NAMALWA (cell line): ENCODE results near the gene TDO2.
A peak's percentile ranks its signal among the peaks of the same experiment; 100 is the strongest.
"Not testable (repeated sequence)": the region's sequence is repeated elsewhere in the genome, so short reads cannot be mapped to it uniquely, and the experiment has no call there.

ENCODE experiments used
- DNase-seq: peaks from one replicate; pipeline ENCODE4 v3.0.0-alpha.2; 2015; ENCODE audit warnings: low spot score

Gene TDO2

DNA sequence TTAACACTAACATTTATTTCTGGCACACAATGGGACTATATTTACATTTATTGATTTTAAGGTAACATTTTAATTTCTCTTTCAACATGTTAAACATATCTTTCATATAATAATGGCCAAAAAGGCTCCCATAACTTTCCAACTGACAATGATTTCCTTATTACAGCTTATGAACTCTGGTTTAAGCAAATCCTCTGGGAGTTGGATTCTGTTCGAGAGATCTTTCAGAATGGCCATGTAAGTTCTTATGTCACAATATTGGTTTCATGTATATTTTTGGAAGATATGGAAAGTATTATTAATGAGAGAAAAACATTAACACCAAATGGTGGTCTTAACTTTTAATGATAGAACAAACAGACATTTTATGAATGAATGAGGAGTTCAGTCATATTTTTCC lies 4.1 kb downstream of the TDO2 start:
- DNase-seq, result no peak

DNA sequence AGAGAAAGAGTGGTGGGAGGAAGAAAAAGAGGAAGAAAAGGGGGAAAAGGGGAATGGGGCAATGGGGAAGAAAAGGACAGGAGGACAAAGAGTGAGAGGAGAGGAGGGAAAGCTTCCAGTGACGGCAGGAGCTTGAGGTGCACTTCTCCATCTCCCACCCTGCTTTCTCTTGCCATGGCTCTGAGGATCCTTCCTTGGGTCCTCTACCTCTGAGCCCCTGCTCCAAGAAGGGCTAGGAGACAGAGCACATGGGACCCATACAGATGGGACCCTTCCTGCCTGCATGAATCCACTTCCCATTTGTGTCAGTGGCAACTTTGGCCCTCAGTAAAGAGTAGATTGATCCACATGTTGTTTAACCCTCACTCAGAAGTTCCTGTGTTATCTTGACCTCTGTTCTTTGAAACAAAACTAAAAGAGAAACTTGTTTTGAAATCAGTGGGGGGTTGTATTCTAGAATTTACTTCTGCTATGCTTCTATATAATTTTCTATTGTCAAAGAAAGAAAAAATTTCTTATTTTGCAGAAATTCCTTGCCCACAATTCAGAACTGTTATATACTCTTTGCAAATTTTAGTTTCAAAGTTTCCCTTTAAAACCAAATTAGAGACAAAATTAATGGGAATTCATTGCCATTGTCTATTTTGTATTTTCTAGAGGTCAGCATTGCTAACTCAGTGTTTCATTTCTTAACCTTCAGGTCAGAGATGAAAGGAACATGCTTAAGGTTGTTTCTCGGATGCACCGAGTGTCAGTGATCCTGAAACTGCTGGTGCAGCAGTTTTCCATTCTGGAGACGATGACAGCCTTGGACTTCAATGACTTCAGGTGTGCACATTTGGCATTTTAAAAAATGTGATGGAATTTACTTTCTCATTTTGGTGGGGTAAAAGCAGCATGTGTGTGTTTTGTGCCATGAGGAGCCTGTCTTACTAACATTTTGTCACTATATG lies 5.0 kb downstream of the TDO2 start:
- DNase-seq, result no peak

DNA sequence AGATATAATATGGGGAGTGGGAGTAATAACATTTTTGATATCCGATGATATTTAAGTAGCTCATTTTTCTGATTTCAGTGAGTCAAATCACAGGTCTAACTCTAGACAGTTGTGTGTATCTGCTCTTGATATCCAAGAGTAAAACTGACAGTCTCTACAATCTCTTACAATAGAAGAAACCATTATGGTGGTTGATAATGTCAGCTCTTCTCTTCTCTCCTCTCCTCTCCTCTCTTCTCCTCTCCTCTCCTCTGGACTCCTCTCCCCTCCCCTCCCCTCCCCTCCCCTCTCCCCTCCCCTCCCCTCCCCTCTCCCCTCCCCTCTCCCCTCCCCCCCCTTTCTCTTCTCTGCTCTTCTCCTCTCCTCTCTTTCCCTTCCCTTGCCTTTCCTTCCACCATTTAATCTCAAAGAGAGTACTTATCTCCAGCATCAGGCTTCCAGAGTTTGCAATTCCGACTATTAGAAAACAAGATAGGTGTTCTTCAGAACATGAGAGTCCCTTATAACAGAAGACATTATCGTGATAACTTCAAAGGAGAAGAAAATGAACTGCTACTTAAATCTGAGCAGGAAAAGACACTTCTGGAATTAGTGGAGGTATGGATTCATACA lies 6.2 kb downstream of the TDO2 start:
- DNase-seq, result no peak

DNA sequence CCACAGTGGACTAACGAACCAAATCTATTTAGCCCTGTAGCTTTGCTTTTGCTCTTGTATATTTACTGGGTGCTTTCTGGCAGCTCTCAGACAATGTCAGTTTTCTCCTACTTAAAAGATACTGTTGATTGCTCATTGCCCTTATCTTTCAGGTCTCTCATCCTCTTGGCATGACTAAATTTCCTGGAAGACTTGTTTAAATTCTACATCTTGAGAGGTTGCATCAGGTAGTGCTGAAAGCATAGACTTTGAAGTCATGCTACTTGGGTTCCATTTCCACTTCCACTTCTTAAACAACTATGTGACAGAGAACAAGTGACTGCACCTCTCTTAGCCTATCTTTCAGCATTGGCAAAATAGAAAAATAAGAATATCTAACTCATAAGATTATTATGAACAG lies 8.4 kb downstream of the TDO2 start:
- DNase-seq, result no peak

DNA sequence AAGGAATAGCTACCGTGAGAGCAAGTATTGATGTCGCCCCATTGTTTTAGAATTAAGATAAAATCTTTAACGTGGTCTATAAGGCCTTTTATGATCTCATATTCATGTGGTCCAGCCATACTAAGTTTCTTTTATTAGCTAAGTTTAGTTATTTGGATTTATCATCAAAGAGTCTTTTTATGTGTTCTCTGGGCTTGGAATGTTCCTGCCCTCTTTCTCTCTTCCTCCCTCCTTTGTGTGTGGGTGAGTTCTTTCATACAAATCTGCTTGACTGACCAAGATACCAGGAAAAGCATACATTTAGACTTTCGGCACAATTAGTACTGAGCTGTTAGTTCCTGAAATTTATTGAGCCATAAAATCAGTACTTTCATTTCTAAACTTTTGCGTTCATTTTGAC lies 11.3 kb downstream of the TDO2 start:
- no peak for DNase-seq

DNA sequence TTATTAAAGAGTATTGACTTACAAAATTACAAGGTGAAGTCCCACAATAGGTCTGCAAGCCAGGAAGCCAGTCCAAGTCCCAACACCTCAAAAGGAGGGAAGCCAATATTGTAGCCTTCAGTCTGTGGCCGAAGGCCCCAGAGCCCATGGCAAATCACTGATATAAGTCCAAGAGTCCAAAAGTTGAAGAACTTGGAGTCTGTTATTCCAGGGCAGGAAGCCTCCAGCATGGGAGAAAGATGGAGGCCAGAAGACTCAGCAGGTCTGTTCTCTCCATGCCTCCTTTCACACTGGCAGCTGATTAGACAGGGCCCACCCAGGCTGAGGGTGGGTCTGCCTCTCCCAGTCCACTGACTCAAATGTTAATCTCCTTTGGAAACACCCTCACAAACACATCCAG lies 18.1 kb downstream of the TDO2 start:
- DNase-seq, result no peak

DNA sequence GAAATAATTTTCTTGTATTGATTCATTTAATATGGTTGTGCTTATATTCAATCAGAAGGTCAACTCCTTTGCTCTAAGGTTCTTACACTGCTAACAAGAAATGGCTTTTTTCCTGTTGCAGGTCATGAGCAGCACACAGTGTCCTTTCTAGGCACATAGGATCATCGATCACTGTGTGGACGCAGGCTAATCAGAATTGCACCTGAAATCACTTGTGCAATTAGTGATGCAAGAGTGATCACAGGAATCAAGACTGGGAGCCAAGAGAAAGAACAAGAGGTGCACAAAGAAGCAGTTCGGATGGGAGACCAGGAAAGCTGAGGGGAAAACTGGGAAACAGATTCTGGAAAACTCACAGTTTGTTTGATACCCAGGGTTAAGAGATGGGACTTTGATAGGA lies 21.1 kb downstream of the TDO2 start:
- no peak for DNase-seq

DNA sequence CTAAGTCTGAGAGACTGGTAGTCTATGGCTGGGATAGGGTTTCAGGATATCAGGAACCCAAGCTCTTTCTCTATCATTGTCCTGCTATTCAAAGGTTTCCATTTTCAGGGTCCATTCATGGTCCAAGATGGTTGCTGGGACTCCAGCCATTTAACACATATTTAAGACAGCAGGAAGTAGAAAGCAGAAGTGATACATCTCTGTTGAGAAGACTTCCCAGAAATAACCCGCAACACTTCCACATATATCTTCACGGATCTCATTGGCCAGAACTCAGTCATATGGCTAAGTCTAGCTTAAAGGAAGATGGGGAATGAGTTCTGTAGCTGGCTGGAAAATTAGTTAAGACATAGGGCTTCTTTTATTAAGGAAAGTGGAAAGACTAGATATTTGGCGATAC lies 26.3 kb downstream of the TDO2 start:
- no peak for DNase-seq

DNA sequence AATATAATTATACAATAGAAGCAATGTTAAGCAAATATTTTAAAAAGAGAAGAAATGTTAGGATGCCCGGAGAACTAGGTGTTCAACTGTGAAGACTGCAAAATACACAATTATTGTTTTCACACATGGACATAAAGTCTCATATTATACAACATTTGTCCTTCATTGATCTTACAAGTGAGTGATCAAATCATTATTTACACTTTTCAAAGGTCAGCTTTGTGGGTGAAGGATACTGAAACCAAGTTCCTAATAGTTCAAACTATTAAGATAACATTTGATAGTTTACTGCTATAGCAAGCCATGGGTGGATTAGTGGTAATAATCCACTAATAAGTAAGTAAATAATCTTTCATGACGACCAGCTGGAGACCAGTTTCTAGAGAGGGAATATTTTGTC lies 26.8 kb downstream of the TDO2 start:
- no peak for DNase-seq

DNA sequence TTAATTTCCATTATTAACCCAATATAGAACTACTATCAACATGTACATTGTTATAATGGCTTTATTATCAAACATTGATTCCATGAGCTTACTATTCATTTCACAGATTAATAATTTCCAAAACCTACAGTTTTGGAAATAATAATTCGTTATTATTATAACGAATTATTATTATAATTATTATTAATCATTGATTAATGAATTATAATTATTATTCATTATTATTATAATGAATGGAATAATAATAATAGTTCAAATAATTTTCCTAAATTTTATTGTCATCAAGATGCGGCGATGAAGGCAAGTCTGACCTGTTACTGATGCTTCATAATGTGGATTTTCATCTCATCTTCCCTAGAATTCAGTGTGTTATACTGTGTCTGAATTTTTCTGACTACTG lies 28.1 kb downstream of the TDO2 start:
- no peak for DNase-seq

DNA sequence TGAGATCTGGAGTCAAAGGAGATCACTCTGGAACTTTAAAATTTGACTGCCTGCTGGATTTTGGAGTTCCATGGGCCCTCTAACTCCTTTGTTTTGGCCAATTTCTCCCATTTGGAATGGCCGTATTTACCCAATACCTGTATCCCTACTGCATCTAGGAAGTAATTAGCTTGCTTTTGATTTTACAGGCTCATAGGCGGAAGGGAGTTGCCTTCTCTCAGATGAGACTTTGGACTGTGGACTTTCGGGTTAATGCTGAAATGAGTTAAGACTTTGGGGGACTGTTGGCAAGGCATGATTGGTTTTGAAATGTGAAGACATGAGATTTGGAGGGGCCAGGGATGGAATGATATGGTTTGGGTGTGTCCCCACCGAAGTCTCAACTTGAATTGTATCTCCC lies 31.1 kb downstream of the TDO2 start:
- not testable (repeated sequence) for DNase-seq

DNA sequence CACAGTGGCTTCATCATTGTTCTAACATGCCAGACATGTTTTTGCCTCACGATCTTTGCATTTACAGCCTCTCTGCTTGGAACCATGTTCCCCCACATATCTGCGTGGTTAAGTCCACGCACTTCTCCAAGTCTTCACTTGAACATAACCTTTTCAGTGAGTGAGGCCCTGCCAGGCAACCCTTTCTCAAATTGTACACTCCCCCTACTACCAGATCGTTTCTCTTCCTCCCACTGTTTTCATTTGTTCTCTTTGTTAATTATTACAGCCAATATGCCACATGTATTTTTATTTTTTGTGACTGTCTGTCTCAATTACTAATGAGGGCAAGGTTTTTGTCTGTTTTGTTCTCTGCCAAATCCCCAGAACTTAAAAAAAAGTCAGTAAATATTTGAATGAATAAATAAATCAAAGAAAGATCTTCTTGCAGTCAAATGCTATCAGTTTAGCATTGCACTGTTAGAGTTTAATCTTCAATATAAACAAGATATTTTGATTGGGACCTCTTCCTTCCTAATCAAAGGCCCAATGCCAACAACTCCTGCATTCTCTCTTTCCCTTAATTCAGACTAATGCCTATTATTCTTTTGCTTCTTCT lies 32.0 kb downstream of the TDO2 start:
- no peak for DNase-seq

DNA sequence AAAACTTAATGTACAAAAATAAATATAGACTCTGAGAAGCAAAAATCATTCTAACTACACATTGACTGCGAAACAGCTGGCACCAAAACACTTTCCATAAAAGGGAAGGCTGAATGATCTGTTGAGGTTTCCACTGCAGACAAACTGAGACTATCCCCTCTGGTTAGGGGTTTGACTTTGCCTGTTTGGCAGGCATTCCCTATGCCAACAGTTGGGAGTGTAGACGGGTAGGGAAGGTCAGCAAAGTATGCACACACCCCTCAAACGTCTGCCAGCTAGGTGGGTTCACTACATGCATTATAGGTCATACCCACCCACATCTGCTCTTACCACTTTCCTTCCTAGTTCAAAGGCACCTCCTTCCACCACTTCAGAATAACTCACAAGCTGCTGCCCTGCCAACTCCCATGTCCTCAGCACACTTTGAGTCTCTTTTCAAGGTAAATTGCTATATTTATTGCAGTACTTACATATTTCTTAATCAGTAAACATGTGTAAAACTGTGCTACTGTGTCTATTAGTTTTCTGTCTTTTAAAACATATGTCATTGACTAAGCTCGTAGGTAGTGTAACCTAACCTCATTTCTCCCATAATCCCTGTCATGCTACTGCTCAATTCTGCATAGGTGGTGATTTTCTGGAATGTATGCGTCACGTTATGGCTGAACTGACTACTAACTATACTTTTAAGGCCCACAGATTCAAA lies 37.7 kb downstream of the TDO2 start:
- no peak for DNase-seq

DNA sequence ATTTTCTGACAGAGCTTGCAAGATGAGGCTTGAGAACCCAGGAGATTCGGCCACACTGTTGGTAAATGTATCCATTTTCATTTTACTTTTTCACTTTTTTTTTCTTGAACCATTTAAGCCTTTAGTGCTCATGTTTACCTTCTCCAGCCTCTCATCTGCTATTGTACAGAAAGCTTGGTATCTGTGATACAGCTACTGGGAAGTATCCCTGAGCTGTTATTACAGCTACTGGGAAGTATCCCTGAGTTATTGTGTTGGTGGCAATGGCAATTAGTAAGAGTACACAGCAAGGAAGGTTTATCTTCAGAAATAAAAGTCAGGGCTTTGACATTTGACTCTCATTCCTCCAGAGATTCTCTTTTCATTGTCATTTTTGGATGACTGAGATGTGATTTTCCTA lies 38.3 kb downstream of the TDO2 start:
- no peak for DNase-seq

DNA sequence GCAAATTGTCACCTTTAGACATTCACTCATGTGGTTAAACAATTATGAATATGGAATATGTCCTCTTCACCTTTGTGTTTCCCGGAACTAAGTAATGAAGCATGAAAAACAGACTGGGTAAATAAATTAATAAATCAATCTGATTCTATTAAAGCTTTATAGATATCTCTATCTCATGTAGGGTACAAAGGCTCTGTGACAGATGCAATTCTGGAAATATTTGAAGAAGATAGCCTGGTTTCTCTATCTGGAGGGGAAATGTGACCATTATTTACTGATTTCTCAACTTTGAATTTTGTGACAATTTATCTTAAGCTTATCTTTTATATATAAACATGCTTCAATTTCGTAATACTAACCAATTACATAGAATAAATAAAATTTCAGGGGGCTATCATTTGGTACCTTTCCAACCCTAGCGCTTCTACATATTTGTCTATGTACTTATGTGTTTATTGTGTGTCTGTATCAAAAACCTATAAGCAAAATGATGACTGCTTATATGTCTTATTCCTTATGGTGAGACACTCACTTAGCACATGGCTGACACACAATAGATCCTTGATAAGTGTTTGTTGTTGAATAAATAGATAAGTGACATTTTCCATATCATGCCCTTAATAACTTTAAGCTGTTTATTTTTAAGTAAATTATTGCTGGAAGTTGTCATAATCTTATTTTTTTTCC lies 40.3 kb downstream of the TDO2 start:
- DNase-seq, result no peak

DNA sequence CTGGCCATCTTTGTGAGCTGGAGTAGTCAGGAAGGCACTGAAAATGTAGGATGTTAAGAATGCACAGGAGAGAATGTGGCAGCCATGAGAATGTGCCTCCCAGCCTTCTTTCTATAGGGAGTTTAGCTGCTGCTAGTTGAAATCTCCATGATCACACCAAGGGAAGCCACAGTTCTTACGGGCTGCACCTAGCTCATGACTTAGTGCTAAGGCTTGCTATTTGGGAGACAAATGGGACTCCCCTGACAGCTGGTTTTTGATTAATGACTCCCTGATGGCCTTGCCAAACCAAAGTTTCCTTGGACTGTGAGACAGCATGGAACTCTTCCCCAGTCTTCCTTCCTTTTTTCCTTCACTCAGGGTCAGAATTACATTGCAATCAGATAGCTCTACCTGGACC lies 41.0 kb downstream of the TDO2 start:
- no peak for DNase-seq

DNA sequence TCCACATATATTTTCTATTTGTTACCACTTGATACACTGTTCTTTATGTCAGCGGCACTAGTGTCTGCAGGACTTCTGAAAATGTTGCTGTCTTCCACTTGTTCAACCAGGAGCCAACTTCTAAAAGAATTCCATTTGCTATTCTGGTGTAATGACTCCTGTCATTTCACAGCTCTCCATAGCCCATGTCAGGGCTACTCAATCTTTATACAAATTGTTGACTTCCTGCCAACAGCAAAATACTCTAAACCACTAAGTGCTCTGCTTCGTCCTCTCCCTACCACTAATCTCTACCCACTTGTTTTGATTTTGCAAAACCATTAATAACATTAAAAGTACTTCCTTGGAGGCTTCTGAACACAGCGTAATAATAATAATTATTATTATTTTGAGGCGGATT lies 43.0 kb downstream of the TDO2 start:
- no peak for DNase-seq

DNA sequence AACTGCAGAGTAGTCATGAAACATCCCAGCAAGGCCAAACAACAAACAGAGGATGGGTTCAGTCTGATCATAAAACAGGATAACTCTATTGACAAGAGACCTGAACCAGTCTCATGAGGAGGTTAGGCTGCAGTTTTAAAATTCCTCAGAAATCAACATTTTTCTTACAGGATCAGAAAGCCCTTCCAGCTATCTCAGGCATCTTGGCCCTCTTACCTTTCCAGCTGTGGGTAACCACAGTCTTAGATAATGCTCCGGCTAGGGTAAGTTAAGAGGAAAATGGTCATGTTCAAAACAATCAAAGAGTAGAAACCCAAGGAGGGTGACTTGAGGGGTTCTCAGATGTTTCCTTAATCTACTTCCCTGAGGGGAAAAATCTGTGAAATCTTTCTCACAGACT lies 45.0 kb downstream of the TDO2 start:
- no peak for DNase-seq

DNA sequence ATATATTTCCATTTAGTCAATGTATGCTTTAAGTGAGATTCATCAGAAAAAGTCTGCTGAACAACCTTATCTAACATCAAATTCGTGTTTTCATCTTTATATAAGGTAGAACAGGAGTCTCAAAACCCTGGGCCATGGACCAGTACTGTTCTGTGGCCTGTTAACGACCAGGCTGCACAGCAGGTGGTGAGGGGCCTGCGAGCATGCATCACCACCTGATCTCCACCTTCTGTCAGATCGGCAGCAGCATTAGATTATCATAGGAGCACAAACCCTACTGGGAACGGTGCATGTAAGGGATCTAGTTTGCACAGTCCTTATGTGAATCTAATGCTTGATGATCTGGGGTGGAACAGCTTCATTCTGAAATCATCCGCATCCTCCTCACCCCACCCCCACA lies 47.0 kb downstream of the TDO2 start:
- DNase-seq, result no peak

DNA sequence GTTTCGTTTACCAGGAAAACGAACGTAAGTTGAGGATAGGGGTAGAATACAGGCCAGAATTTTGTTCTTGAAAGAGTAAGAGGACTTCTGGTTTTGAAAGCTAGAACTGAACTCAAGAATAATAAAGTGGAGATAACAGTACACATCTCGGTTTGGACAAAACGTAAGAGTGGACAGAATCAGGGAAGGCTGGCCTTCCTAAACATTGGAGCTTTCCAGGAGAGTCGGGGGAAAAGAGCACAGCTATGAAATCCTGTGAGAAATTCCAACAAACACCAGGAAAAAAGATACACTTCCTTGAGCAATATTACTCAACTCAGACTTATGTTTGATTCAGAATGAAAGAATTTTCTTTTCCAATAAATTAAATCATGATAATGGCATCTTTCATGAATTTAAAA lies 49.0 kb downstream of the TDO2 start:
- no peak for DNase-seq

DNA sequence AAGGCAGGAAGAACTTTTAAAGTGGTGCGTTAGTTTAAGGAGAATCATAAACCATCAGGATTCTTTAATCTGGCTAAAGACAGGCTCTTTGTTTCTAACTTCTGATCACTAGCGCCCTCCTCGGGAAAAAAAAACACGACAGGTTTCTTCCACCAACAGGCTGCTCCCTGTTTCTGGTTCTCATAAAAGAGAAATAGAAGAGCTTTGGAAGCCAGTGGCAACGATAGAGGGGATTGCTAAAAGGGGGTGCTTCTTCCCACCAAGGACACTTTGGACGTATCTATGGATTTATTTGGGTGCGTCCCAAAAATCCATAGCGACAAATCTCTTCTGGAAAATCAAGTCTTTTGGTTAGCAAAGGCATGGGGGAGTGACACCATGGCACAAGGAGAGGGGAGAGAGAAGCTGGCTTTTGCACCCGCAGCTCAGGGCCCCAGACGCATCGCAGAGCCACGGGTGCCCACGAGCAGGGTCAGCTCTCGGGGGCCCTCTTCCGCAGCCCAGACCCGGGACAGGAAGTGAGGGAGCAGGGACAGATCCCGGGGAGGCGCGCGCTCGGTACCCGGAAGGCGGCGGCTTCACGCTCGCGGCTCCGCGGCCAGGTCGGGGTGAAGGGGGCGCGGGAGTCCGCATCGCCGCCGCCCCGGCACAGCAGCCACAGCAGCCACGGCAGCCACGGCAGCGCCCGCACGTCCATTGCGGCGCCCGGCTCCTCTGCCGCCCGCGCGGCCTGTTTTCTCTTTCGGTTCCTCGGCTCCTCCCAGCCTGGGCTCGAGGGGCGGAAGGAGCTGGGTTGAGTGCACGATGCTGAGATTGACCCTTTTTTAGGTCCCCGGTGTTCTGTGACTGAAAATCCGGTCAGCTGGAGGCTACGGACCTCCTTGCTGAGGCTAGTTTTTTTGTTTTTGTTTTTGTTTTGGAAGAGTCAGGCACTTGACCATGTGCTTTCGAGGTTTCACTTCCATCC lies 49.9 kb downstream of the TDO2 start, which contains the start of gene CTSO:
CTSO (minus strand) TSS at position 716 of the 967 bp plus-strand sequence; CDS start at position 697, 19 bp downstream.
- peak; percentile 35 for DNase-seq
